Activated CD8-positive, alpha-beta T cell treated with anti-CD3 and anti-CD28 coated beads for 36 hours (primary cell): ENCODE results near the gene PLA2G4E. TPM values are rescaled to one million over a fixed set of nuclear protein-coding genes. Genes with fewer than 3 reads are reported as not detected.

Experiments
- ATAC-seq: fragments of 200-7000 bp; cut with Tn5 transposase; one replicate; pipeline ENCODE4 v1.10.0; 2021; ENCODE audit warnings: mild to moderate bottlenecking, moderate library complexity
- CTCF ChIA-PET: fragments of 350-600 bp; sonication (Branson Sonifier 250); formaldehyde crosslinking; loops from one replicate; lab custom pipeline; 2021; ENCODE audit warnings: antibody characterized with exemption; lab: Charles Lee
- POLR2A ChIA-PET: fragments of 350-600 bp; sonication (Branson Sonifier 250); formaldehyde crosslinking; loops from one replicate; lab custom pipeline; 2021; ENCODE audit warnings: antibody characterized with exemption; lab: Charles Lee
- DNase-seq: peaks from one replicate; pipeline ENCODE4 v3.0.0-alpha.2; 2020
- H3K27ac Mint-ChIP-seq: one replicate; pipeline ENCODE4 v1.8.0; 2021; ENCODE audit warnings: mild to moderate bottlenecking, mixed read lengths
- H3K27me3 Mint-ChIP-seq: one replicate; pipeline ENCODE4 v1.8.0; 2021; ENCODE audit warnings: mixed read lengths
- H3K36me3 Mint-ChIP-seq: one replicate; pipeline ENCODE4 v1.8.0; 2021; ENCODE audit warnings: low read depth, mixed read lengths
- H3K4me1 Mint-ChIP-seq: one replicate; pipeline ENCODE4 v1.8.0; 2021; ENCODE audit warnings: low read depth, mixed read lengths
- H3K4me3 Mint-ChIP-seq: one replicate; pipeline ENCODE4 v1.8.0; 2021; ENCODE audit warnings: mild to moderate bottlenecking, moderate library complexity, mixed read lengths
- H3K9me3 Mint-ChIP-seq: one replicate; pipeline ENCODE4 v1.8.0; 2021; ENCODE audit warnings: mixed read lengths
- intact Hi-C: fragments of 100-400 bp; cut with micrococcal nuclease; formaldehyde crosslinking; loops from one replicate; pipeline ENCODE4 v1.10.0; 2022
- total RNA-seq, 2 experiments: library from RNA; stranded (reverse); gene quantifications; one replicate each; pipeline ENCODE4 v1.2.3, GENCODE V29; 2021
- TF ChIP-seq, protein P1 (sequence below): fragments of 200-600 bp; IDR thresholded peaks from one replicate; pipeline ENCODE4 v1.8.0; 2022; ENCODE audit warnings: antibody characterized with exemption, mild to moderate bottlenecking

Gene PLA2G4E
- total RNA-seq, 2 experiments from 2014 or later: not detected

DNA sequence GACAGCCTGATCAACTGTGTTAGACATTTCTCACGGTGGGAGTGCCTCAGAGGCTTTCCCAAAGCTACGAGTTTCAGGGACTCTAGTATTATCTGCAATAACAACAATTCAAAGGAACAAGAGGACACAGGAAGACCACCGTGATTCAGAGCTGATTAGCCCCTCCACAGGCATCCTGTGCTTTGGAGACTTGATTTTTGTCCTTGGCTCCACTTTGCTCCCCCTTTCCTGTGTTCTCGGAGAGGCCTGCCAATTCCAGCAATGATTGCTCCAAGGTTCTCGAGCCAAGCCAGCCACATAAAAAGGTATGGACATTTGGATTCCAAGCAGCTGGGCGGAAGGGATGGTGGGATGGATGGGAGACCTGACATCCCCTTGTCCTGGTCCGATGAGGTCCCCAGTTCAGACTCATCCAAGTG, 62.8 kb downstream of the PLA2G4E start:
- Mint-ChIP-seq H3K9me3 (no peaks in the 10 kb centered on the region), H3K27me3 (no peaks in the 10 kb centered on the region), H3K4me1 (peaks cover 23% of the 10 kb centered on the region), H3K4me3 (no peak overlapping the region), H3K36me3 (peaks cover 10% of the 10 kb centered on the region), H3K27ac (no peak overlapping the region)
- intact Hi-C loops: no loop called here
- TF ChIP-seq, protein P1, sequence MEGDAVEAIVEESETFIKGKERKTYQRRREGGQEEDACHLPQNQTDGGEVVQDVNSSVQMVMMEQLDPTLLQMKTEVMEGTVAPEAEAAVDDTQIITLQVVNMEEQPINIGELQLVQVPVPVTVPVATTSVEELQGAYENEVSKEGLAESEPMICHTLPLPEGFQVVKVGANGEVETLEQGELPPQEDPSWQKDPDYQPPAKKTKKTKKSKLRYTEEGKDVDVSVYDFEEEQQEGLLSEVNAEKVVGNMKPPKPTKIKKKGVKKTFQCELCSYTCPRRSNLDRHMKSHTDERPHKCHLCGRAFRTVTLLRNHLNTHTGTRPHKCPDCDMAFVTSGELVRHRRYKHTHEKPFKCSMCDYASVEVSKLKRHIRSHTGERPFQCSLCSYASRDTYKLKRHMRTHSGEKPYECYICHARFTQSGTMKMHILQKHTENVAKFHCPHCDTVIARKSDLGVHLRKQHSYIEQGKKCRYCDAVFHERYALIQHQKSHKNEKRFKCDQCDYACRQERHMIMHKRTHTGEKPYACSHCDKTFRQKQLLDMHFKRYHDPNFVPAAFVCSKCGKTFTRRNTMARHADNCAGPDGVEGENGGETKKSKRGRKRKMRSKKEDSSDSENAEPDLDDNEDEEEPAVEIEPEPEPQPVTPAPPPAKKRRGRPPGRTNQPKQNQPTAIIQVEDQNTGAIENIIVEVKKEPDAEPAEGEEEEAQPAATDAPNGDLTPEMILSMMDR: no peak
- CTCF ChIA-PET: interaction anchor here (0.7 to 1.3 kb wide), 3 partner anchors 21 to 427 kb away, joined by 3 read pairs; no protein-coding TSS in a partner anchor
- ATAC-seq (no peak), DNase-seq (no peak)
- POLR2A ChIA-PET: interaction anchor here (1.2 kb wide), 1 partner anchor 12 kb away, joined by 4 read pairs; no protein-coding TSS in a partner anchor

DNA sequence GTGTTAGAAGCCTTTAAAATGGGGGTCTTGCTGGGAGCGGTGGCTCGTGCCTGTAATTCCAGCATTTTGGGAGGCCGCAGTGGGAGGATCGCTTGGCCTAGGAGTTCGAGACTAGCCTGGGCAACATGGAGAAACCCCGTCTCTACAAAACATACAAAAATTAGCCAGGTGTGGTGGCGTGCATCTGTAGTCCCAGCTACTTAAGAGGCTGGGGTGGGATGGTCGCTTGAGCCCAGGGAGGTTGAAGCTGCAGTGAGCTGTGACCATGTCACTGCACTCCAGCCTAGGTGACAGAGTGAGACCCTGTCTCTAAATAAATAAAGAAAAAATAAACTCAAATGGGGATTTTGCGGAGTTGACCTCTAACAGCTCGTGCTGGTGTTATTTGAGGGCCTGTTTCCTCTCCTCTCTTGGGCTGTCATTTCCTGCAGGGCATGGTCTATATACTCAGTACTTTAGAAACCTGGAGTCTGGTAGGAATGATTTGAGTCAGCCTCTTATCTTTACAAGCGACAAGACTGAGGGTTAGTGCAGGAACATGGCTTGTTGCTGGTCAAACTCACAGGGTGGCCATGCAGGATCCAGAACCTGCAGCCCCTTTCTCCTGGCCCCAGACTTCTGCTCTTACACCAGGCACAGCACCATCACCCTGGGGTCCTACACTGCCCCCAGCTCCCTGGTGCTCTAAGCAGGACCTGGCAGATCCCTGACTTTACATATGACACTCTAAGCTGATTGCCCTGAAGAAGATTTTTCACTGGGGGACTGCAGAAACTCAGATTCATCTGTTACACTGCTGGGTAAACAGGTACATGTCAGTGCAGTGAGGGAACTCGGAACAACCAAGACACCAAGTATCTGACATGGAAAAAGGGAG, 63.6 kb downstream of the PLA2G4E start:
- POLR2A ChIA-PET: interaction anchor here (1.2 kb wide), 1 partner anchor 13 kb away, joined by 4 read pairs; no protein-coding TSS in a partner anchor
- TF ChIP-seq, protein P1: no peak
- H3K27me3 Mint-ChIP-seq: no peaks in the 10 kb centered on the region
- intact Hi-C loops: no loop called here
- H3K4me1 Mint-ChIP-seq: peaks cover 22% of the 10 kb centered on the region
- CTCF ChIA-PET: interaction anchor here (1.3 kb wide), 1 partner anchor 20 kb away, joined by 3 read pairs; no protein-coding TSS in a partner anchor
- H3K27ac Mint-ChIP-seq: no peak overlapping the region
- H3K36me3 Mint-ChIP-seq: peaks cover 8% of the 10 kb centered on the region
- no peak overlapping the region for H3K4me3 Mint-ChIP-seq
- no peaks in the 10 kb centered on the region for H3K9me3 Mint-ChIP-seq
- ATAC-seq (peak; percentile 71), DNase-seq (no peak)

DNA sequence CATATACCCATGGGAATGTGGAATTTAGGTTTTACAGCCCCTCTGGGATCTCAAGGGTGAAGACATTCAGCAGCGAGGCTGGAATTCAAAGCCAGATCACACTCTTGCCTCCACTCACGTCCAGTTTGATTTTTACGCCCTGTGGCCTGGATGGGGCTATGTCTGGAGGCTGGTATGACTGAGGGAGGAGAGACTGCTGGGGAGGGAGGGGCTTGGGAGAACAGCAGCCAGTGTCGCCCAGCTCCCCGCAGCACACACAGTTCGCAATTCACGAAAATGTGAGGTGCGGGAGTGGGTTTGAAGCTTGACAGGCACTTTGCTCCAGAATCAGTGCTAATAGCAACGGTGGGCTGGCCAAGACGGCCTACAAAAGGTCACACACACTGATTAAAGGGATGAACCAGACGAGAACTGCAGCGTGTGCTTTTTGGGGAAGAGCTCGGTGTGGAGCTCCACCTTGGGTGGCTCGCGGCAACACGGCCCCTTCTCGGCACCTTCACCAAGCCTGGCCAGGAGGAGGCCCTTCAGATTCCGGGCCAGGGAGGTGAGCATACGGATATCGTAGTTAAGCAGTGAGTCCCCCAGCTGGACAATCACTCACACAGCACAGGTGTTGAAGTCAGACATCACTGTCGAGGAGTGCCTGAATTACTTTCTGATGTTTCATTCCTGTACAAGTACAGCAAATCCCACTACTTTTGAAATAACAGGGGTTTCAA, 64.9 kb downstream of the PLA2G4E start:
- peaks cover 7% of the 10 kb centered on the region for H3K36me3 Mint-ChIP-seq
- CTCF ChIA-PET: no interaction called here

DNA sequence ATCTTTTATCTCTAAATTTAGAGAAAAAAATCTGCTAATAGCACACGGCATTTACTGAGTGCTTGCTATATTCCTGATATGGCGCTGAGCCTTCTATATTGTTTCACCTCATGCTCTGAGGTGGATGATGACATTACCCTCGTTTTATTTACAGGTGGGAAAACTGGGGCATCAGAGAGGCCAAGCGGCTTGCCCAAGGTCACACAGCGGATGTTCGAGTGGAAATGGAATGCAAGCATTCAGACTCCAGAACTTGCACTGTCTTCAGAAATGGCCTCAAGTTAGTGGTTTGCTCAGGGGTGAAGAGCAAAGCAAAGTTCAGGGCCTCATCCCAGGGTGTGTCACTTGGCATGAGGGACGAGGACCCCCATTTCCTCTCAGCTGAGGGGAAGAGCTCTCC, 65.7 kb downstream of the PLA2G4E start:
- DNase-seq: no peak
- no peak overlapping the region for H3K4me3 Mint-ChIP-seq
- H3K4me1 Mint-ChIP-seq: peaks cover 12% of the 10 kb centered on the region
- ChIA-PET POLR2A (interaction anchor here (0.9 kb wide), 1 partner anchor 318 kb away, joined by 4 read pairs; the partner anchor contains the start of gene TMEM87A), CTCF (no interaction called here)
- H3K27me3 Mint-ChIP-seq: no peaks in the 10 kb centered on the region
- no peak overlapping the region for H3K27ac Mint-ChIP-seq
- ATAC-seq: no peak
- TF ChIP-seq, protein P1: no peak
- peaks cover 7% of the 10 kb centered on the region for H3K36me3 Mint-ChIP-seq
- intact Hi-C loops: no loop called here
- no peaks in the 10 kb centered on the region for H3K9me3 Mint-ChIP-seq

More for the DNA sequence above, 64.9 kb downstream of the PLA2G4E start:
- no peaks in the 10 kb centered on the region for H3K9me3 Mint-ChIP-seq
- H3K4me1 Mint-ChIP-seq: peaks cover 13% of the 10 kb centered on the region
- POLR2A ChIA-PET: interaction anchor here (0.9 kb wide), 1 partner anchor 317 kb away, joined by 4 read pairs; the partner anchor contains the start of gene TMEM87A
- no peak for DNase-seq
- H3K27ac Mint-ChIP-seq: no peak overlapping the region
- TF ChIP-seq, protein P1: no peak
- H3K4me3 Mint-ChIP-seq: no peak overlapping the region
- ATAC-seq: no peak
- no peaks in the 10 kb centered on the region for H3K27me3 Mint-ChIP-seq
- intact Hi-C loops: no loop called here
